Measurements from ENCODE around the gene MNT.

MNT gene

GRCh38 chr17:2415081-2415480, 14.2 kb upstream of the MNT start:
- DNase-seq (ENCODE audit: low read depth), result no peak

- no peak for DNase-seq (ENCODE audit: low read depth)
Observed at GRCh38 chr17:2414446-2415064, 13.7 kb upstream of the MNT start.

- DNase-seq (ENCODE audit: low read depth), result no peak
Observed at GRCh38 chr17:2412561-2413021, 11.7 kb upstream of the MNT start.

- DNase-seq (ENCODE audit: low read depth), result no peak
Observed at GRCh38 chr17:2410951-2411350, 10.1 kb upstream of the MNT start.

GRCh38 chr17:2406903-2407790, 6.3 kb upstream of the MNT start:
- no peak for DNase-seq (ENCODE audit: low read depth)

GRCh38 chr17:2406271-2406902, 5.5 kb upstream of the MNT start:
- no peak for DNase-seq (ENCODE audit: low read depth)

- DNase-seq (ENCODE audit: low read depth), result no peak
Observed at GRCh38 chr17:2405247-2405926, 4.5 kb upstream of the MNT start.

GRCh38 chr17:2403044-2403443, 2.2 kb upstream of the MNT start:
- DNase-seq (ENCODE audit: low read depth), result no peak

GRCh38 chr17:2402544-2402943, 1.7 kb upstream of the MNT start:
- no peak for DNase-seq (ENCODE audit: low read depth)

- DNase-seq (ENCODE audit: low read depth), result peak; percentile 100
Observed at GRCh38 chr17:2401426-2402221, 764 bp upstream of the MNT start.

- no peak for DNase-seq (ENCODE audit: low read depth)
Observed at GRCh38 chr17:2400474-2400866, 390 bp downstream of the MNT start.

- DNase-seq (ENCODE audit: low read depth), result peak; percentile 92
Observed at GRCh38 chr17:2399572-2400473, 1.0 kb downstream of the MNT start.

- DNase-seq (ENCODE audit: low read depth), result no peak
Observed at GRCh38 chr17:2398655-2399571, 1.9 kb downstream of the MNT start.

- DNase-seq (ENCODE audit: low read depth), result no peak
Observed at GRCh38 chr17:2398182-2398581, 2.7 kb downstream of the MNT start.

- DNase-seq (ENCODE audit: low read depth), result no peak
Observed at GRCh38 chr17:2397247-2398171, 3.4 kb downstream of the MNT start.

GRCh38 chr17:2396568-2397246, 4.2 kb downstream of the MNT start:
- peak; percentile 41 for DNase-seq (ENCODE audit: low read depth)

- DNase-seq (ENCODE audit: low read depth), result no peak
Observed at GRCh38 chr17:2396192-2396567, 4.7 kb downstream of the MNT start.

All from stimulated activated CD8-positive, alpha-beta memory T cell treated with anti-CD3 and anti-CD28 coated beads, Interleukin-4, amount 100 ng/mL, for 24 hours (primary cell).